Neural cell (in vitro differentiated cells): Measurements from ENCODE around the gene CRY2. TPM values are rescaled to one million over a fixed set of nuclear protein-coding genes. Genes with fewer than 3 reads are reported as not detected.

Source experiments
- H2AFZ ChIP-seq: fragments of 200-600, 300-800 bp; sonication (generic), shearing (Covaris generic); 2 replicates; pipeline ENCODE4 v1.6.0; 2014; ENCODE audit warnings: low read depth, mild to moderate bottlenecking, antibody characterized with exemption, low read length, moderate library complexity
- H3F3A ChIP-seq: fragments of 200-600 bp; shearing (Covaris generic); 2 replicates; pipeline ENCODE4 v1.6.1; 2016; ENCODE audit warnings: mild to moderate bottlenecking, moderate library complexity, mixed read lengths, antibody characterized with exemption, low read length; ENCODE audit not compliant: insufficient read depth, poor library complexity, severe bottlenecking
- H3K27ac ChIP-seq: fragments of 200-600, 300-800 bp; sonication (generic), shearing (Covaris generic); 2 replicates; pipeline ENCODE4 v1.5.1; 2014; ENCODE audit warnings: mild to moderate bottlenecking, low read length, moderate library complexity
- H3K27me3 ChIP-seq: fragments of 300-800, 200-600 bp; sonication (generic), shearing (Covaris generic); 2 replicates; pipeline ENCODE4 v1.6.0; 2014; ENCODE audit warnings: mild to moderate bottlenecking, low read depth, low read length, moderate library complexity; ENCODE audit not compliant: insufficient read depth
- H3K36me3 ChIP-seq: fragments of 300-800, 200-600 bp; sonication (generic), shearing (Covaris generic); 2 replicates; pipeline ENCODE4 v1.5.1; 2014; ENCODE audit warnings: mild to moderate bottlenecking, antibody characterized with exemption, low read length, moderate library complexity; ENCODE audit not compliant: insufficient read depth
- H3K4me2 ChIP-seq: fragments of 300-800, 200-600 bp; sonication (generic), shearing (Covaris generic); 2 replicates; pipeline ENCODE4 v1.6.0; 2014; ENCODE audit warnings: mild to moderate bottlenecking, low read length
- H3K4me3 ChIP-seq: fragments of 300-800, 200-600 bp; sonication (generic), shearing (Covaris generic); 2 replicates; pipeline ENCODE4 v1.5.1; 2014; ENCODE audit warnings: mild to moderate bottlenecking, low read length, moderate library complexity
- H3K79me2 ChIP-seq: fragments of 200-600 bp; shearing (Covaris generic); replicated peaks from 2 replicates; pipeline ENCODE4 v1.6.0; 2014; ENCODE audit warnings: mild to moderate bottlenecking, low read length, moderate library complexity; ENCODE audit not compliant: insufficient read depth
- H3K9ac ChIP-seq: fragments of 300-800, 200-600 bp; sonication (generic), shearing (Covaris generic); 2 replicates; pipeline ENCODE4 v1.6.1; 2016; ENCODE audit warnings: mild to moderate bottlenecking, low read length, mixed read lengths
- H3K9me2 ChIP-seq: fragments of 200-600 bp; shearing (Covaris generic); 2 replicates; pipeline ENCODE4 v1.6.1; 2016; ENCODE audit warnings: mild to moderate bottlenecking, low read length, mixed read lengths; ENCODE audit not compliant: insufficient read depth
- H3K9me3 ChIP-seq: fragments of 200-600, 300-800 bp; sonication (generic), shearing (Covaris generic); 2 replicates; pipeline ENCODE4 v1.6.1; 2016; ENCODE audit warnings: mild to moderate bottlenecking, mixed run types, low read length, moderate library complexity, mixed read lengths
- H4K20me1 ChIP-seq: fragments of 200-600 bp; shearing (Covaris generic); 2 replicates; pipeline ENCODE4 v1.6.1; 2016; ENCODE audit warnings: mild to moderate bottlenecking, mixed run types; ENCODE audit not compliant: insufficient read depth
- EP300 ChIP-seq: fragments of 450-650 bp; conservative IDR thresholded peaks from 2 replicates; pipeline ENCODE4 v1.6.1; 2014; ENCODE audit warnings: antibody characterized with exemption, mild to moderate bottlenecking, moderate library complexity; ENCODE audit not compliant: poor library complexity, severe bottlenecking
- EZH2 ChIP-seq: fragments of 200-600, 300-800 bp; shearing (Covaris generic), sonication (generic); IDR thresholded peaks from 2 replicates; pipeline ENCODE4 v1.6.1; 2014; ENCODE audit warnings: antibody characterized with exemption, low read length, borderline replicate concordance, mild to moderate bottlenecking; ENCODE audit not compliant: insufficient read depth, poor library complexity, severe bottlenecking
- MXI1 ChIP-seq: fragments of 450-650 bp; conservative IDR thresholded peaks from 2 replicates; pipeline ENCODE4 v1.6.1; 2014; ENCODE audit warnings: antibody characterized with exemption, mild to moderate bottlenecking; ENCODE audit not compliant: poor library complexity, severe bottlenecking
- POLR2AphosphoS5 ChIP-seq: IDR thresholded peaks from 2 replicates; pipeline ENCODE4 v1.6.1; 2012
- RAD21 ChIP-seq: fragments of 450-650 bp; conservative IDR thresholded peaks from 2 replicates; pipeline ENCODE4 v1.6.1; 2014; ENCODE audit warnings: antibody characterized with exemption, mild to moderate bottlenecking, moderate library complexity
- SMC3 ChIP-seq: fragments of 450-650 bp; conservative IDR thresholded peaks from 2 replicates; pipeline ENCODE4 v1.6.1; 2014; ENCODE audit warnings: antibody characterized with exemption, mild to moderate bottlenecking, moderate library complexity; ENCODE audit not compliant: poor library complexity
- TAF1 ChIP-seq: IDR thresholded peaks from 2 replicates; pipeline ENCODE4 v1.6.1; 2012; ENCODE audit warnings: low read depth
- polyA plus RNA-seq: library from polyadenylated mRNA; depleted of rRNA; stranded (reverse); fragments of >200 nt; gene quantifications from 2 replicates; pipeline ENCODE4 v1.2.3, GENCODE V29; 2014
- TF ChIP-seq, protein P1 (sequence below): IDR thresholded peaks from 2 replicates; pipeline ENCODE4 v1.6.1; 2012; ENCODE audit warnings: borderline replicate concordance
- TF ChIP-seq, protein P2 (sequence below): fragments of 450-650 bp; IDR thresholded peaks from 2 replicates; pipeline ENCODE4 v1.5.1; 2014; ENCODE audit warnings: antibody characterized with exemption, mild to moderate bottlenecking, moderate library complexity; ENCODE audit not compliant: poor library complexity, severe bottlenecking

Gene CRY2
- polyA plus RNA-seq, 1 donor from 2014 or later, result 27.8 TPM

DNA sequence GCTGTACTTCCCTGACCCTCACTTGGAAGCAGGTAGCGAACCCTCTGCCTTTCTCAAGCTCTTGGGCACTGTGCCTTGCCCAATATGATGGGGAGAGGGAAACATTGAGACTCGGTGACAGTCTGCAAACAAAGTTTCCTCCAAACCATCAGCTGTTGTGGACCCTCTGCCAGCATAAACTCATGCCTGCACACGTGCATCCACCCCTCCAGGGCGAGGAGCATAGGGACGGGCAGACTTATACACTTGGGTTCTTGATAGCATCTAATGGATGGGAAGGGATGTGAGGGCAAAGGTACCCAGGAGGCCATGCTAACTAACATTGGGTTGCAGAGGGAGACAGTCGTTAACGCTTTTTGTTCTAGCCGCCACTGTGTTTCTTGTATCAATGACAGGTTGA, 29.9 kb downstream of the CRY2 start:
- TF ChIP-seq EP300 (no peak), EZH2 (no peak), TAF1 (no peak)
- TF ChIP-seq, protein P1, sequence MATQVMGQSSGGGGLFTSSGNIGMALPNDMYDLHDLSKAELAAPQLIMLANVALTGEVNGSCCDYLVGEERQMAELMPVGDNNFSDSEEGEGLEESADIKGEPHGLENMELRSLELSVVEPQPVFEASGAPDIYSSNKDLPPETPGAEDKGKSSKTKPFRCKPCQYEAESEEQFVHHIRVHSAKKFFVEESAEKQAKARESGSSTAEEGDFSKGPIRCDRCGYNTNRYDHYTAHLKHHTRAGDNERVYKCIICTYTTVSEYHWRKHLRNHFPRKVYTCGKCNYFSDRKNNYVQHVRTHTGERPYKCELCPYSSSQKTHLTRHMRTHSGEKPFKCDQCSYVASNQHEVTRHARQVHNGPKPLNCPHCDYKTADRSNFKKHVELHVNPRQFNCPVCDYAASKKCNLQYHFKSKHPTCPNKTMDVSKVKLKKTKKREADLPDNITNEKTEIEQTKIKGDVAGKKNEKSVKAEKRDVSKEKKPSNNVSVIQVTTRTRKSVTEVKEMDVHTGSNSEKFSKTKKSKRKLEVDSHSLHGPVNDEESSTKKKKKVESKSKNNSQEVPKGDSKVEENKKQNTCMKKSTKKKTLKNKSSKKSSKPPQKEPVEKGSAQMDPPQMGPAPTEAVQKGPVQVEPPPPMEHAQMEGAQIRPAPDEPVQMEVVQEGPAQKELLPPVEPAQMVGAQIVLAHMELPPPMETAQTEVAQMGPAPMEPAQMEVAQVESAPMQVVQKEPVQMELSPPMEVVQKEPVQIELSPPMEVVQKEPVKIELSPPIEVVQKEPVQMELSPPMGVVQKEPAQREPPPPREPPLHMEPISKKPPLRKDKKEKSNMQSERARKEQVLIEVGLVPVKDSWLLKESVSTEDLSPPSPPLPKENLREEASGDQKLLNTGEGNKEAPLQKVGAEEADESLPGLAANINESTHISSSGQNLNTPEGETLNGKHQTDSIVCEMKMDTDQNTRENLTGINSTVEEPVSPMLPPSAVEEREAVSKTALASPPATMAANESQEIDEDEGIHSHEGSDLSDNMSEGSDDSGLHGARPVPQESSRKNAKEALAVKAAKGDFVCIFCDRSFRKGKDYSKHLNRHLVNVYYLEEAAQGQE, result no peak
- TF ChIP-seq, protein P2, sequence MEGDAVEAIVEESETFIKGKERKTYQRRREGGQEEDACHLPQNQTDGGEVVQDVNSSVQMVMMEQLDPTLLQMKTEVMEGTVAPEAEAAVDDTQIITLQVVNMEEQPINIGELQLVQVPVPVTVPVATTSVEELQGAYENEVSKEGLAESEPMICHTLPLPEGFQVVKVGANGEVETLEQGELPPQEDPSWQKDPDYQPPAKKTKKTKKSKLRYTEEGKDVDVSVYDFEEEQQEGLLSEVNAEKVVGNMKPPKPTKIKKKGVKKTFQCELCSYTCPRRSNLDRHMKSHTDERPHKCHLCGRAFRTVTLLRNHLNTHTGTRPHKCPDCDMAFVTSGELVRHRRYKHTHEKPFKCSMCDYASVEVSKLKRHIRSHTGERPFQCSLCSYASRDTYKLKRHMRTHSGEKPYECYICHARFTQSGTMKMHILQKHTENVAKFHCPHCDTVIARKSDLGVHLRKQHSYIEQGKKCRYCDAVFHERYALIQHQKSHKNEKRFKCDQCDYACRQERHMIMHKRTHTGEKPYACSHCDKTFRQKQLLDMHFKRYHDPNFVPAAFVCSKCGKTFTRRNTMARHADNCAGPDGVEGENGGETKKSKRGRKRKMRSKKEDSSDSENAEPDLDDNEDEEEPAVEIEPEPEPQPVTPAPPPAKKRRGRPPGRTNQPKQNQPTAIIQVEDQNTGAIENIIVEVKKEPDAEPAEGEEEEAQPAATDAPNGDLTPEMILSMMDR, result no peak
- no peaks in the 10 kb centered on the region for H3K36me3 ChIP-seq
- no peaks in the 10 kb centered on the region for H3K27me3 ChIP-seq
- H3K79me2 ChIP-seq, result no peaks in the 10 kb centered on the region
- no peak overlapping the region for H3K9ac ChIP-seq
- H3K4me2 ChIP-seq, result no peak overlapping the region
- no peaks in the 10 kb centered on the region for H3F3A ChIP-seq
- no peaks in the 10 kb centered on the region for H3K9me3 ChIP-seq
- H4K20me1 ChIP-seq, result no peaks in the 10 kb centered on the region
- H3K4me3 ChIP-seq, result no peak overlapping the region
- no peaks in the 10 kb centered on the region for H3K9me2 ChIP-seq
- no peak overlapping the region for H3K27ac ChIP-seq
- no peak overlapping the region for H2AFZ ChIP-seq

DNA sequence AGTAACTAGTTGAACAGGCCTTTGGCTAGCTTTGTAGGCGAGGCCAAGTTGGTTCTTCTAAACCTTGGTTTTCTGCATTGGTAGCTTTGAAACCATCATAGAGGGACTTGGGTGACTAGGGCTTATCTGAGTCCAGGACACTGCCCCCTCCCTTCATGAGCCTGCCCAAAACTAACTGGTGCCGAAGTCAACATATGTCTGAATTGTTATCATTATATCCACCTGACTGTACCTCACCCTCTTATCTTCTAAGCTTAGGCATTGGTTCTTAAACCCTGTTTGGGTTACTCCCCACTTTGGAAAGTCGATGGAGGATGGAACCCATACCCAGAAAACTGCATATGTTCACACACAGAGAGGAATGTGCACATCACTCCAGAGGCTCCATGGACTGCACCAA, 30.6 kb downstream of the CRY2 start:
- no peaks in the 10 kb centered on the region for H3K36me3 ChIP-seq

More for the DNA sequence above, 30.6 kb downstream of the CRY2 start:
- TF ChIP-seq POLR2AphosphoS5 (no peak), EZH2 (no peak), SMC3 (no peak), RAD21 (no peak), EP300 (no peak), TAF1 (no peak), MXI1 (no peak)
- TF ChIP-seq, protein P1, result no peak
- TF ChIP-seq, protein P2, result no peak
- no peak overlapping the region for H3K9ac ChIP-seq
- H3F3A ChIP-seq, result no peaks in the 10 kb centered on the region
- no peak overlapping the region for H3K27ac ChIP-seq
- no peaks in the 10 kb centered on the region for H3K9me3 ChIP-seq
- H2AFZ ChIP-seq, result no peak overlapping the region
- H3K4me2 ChIP-seq, result no peak overlapping the region
- no peaks in the 10 kb centered on the region for H3K9me2 ChIP-seq
- H3K27me3 ChIP-seq, result no peaks in the 10 kb centered on the region
- H3K4me3 ChIP-seq, result no peak overlapping the region
- H4K20me1 ChIP-seq, result no peaks in the 10 kb centered on the region
- H3K79me2 ChIP-seq, result no peaks in the 10 kb centered on the region
